ENCODE data around the gene DNAL1. TPM values are rescaled to one million over a fixed set of nuclear protein-coding genes. Genes with fewer than 3 reads are reported as not detected.

Gene DNAL1
- total RNA-seq, 1 donor from 2014 or later: 16.6 TPM

DNA sequence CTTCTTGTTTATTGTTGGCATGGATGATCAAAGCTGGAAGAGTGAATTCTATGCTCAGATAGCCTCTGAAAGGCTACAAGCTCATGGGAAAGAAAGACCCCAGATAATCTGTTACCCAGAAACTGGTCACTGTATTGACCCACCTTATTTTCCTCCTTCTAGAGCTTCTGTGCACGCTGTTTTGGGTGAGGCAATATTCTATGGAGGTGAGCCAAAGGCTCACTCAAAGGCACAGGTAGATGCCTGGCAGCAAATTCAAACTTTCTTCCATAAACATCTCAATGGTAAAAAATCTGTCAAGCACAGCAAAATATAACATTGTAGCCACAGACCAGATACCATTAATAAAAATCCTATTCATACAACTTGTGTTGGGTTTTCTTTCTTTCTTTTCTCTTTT is 25.3 kb upstream of the DNAL1 start:
- intact Hi-C loops (cut with DNase I): no loop called here
- TF ChIP-seq CTCF (IDR thresholded peaks at IDR 0.05): no peak
- H3K36me3 ChIP-seq: no peaks in the 10 kb centered on the region
- no peaks in the 10 kb centered on the region for H3K9me3 ChIP-seq
- H3K27ac ChIP-seq: no peak overlapping the region
- H3K4me3 ChIP-seq: no peak overlapping the region
- DNase-seq (no peak), ATAC-seq (no peak)
- no peaks in the 10 kb centered on the region for H3K27me3 ChIP-seq
- no peaks in the 10 kb centered on the region for H3K4me1 ChIP-seq

- no peaks in the 10 kb centered on the region for H3K4me1 ChIP-seq
- no peak overlapping the region for H3K27ac ChIP-seq
- H3K27me3 ChIP-seq: no peaks in the 10 kb centered on the region
- DNase-seq (no peak), ATAC-seq (peak; percentile 76)
- no peaks in the 10 kb centered on the region for H3K9me3 ChIP-seq
- intact Hi-C loops (cut with DNase I): no loop called here
- H3K36me3 ChIP-seq: no peaks in the 10 kb centered on the region
- TF ChIP-seq CTCF (IDR thresholded peaks at IDR 0.05): no peak
- no peak overlapping the region for H3K4me3 ChIP-seq
Measured at GRCh38 chr14:73620268-73620667, 24.5 kb upstream of the DNAL1 start.

- Histone ChIP-seq H3K4me3 (no peak overlapping the region), H3K27ac (no peak overlapping the region), H3K9me3 (no peaks in the 10 kb centered on the region), H3K4me1 (no peaks in the 10 kb centered on the region), H3K36me3 (no peaks in the 10 kb centered on the region), H3K27me3 (no peaks in the 10 kb centered on the region)
- peak; percentile 58 for ATAC-seq
- no peak for TF ChIP-seq CTCF (IDR thresholded peaks at IDR 0.05)
- intact Hi-C loops (cut with DNase I): no loop called here
- DNase-seq: no peak
Measured at GRCh38 chr14:73623504-73624054, 21.2 kb upstream of the DNAL1 start.

DNA sequence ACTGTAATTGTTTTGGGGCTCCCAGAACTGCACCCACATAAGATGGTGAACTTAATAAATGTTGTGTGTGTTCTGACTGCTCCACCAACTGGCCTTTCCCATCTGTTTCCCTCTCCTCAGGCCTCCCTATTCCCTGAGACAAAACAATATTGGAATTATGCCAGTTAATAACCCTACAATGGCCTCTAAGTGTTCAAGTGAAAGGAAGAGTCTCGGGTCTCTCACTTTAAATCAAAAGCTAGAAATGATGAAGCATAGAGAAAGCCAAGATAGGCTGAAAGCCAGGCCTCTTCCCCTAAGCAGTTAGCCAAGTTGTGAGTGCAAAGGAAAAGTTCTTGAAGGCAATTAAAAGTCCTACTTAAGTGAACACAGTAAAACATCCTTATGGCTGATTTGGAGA is 19.1 kb upstream of the DNAL1 start:
- TF ChIP-seq CTCF (IDR thresholded peaks at IDR 0.05): no peak
- ATAC-seq (no peak), DNase-seq (no peak)
- H3K4me3 ChIP-seq: no peak overlapping the region
- no peaks in the 10 kb centered on the region for H3K27me3 ChIP-seq
- no peaks in the 10 kb centered on the region for H3K36me3 ChIP-seq
- intact Hi-C loops (cut with DNase I): no loop called here
- H3K27ac ChIP-seq: no peak overlapping the region
- H3K4me1 ChIP-seq: no peaks in the 10 kb centered on the region
- H3K9me3 ChIP-seq: no peaks in the 10 kb centered on the region

DNA sequence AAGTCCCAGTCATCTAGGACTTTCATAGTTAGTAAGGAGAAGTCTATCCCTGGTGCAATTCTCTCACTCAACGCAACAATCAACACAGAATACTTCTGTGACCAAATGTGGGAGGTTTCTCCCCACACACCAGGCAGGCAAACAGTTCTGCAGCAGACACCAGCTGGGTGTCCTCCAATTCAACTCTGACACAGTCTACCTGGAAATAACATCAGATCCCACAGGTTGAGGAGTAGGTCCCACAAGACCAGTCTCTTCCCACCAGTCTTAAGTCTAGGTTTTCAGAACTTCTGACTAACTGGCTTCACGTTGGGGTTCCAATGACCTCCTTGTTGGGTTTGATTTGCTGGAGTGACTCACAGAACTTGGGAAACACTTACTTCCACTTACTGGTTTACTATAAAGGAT is 17.6 kb upstream of the DNAL1 start:
- Histone ChIP-seq H3K27ac (no peak overlapping the region), H3K27me3 (no peaks in the 10 kb centered on the region), H3K4me1 (no peaks in the 10 kb centered on the region), H3K36me3 (no peaks in the 10 kb centered on the region), H3K9me3 (no peaks in the 10 kb centered on the region), H3K4me3 (no peak overlapping the region)
- DNase-seq: no peak
- no peak for TF ChIP-seq CTCF (IDR thresholded peaks at IDR 0.05)
- intact Hi-C loops (cut with DNase I): no loop called here
- ATAC-seq: peak; percentile 77
